Hepatocyte (in vitro differentiated cells): ENCODE results near the gene NEMP1.

Experiments
- CTCF ChIP-seq: fragments of 200-600 bp; sonication (generic); IDR thresholded peaks from 2 replicates; pipeline ENCODE4 v1.5.1; 2016; ENCODE audit warnings: antibody characterized with exemption, mild to moderate bottlenecking; ENCODE audit not compliant: poor library complexity
- EZH2 ChIP-seq: fragments of 200-600 bp; sonication (generic); IDR thresholded peaks from 2 replicates; pipeline ENCODE4 v1.6.1; 2016; ENCODE audit warnings: antibody characterized with exemption, mild to moderate bottlenecking, borderline replicate concordance

DNA sequence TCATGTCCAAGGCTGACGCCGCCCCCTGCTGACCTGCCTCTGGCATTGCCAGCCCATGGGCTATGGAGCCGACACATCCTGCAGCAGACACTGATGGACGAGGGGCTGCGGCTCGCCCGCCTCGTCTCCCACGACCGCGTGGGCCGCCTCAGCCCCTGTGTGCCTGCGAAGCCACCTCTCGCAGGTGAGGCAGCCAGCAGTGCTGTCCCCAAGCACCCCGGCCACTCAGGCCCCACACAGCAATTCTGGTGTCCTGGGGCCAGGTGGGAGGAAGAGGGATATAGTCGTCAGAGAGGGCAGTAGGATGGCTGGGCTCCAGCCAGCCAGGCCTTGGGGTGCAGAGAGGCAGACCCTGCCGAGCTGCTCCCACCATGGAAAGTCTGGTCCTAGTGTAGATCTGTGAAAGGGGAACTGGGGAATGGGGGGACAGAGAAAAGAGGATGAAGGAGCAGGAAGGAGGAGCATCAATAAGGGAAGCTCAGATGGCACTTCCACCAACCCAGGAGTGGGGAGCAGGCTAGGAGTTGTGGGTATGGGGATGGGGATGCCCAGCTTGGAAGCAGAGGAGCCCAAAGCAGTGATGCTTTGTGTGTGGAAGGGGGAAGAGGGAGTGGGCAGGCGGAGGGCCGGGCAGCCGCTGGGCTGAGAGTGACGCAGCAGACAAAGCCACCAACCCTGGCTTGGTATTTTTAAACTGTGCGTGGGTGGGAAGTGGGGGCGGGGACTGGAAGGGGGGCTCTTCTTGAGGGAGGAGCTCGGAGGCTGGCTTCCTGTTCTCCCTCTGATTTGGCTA, 15.0 kb upstream of the NEMP1 start:
- TF ChIP-seq CTCF = peak; percentile 47
- no peak for TF ChIP-seq EZH2
